ENCODE measurements around the gene HK2. TPM values are rescaled to one million over a fixed set of nuclear protein-coding genes. Genes with fewer than 3 reads are reported as not detected.

The HK2 gene
- total and polyA plus RNA-seq, 2 of the 4 experiments (the other 2 are of a cell fraction): 17.4 to 20.9 TPM

DNA sequence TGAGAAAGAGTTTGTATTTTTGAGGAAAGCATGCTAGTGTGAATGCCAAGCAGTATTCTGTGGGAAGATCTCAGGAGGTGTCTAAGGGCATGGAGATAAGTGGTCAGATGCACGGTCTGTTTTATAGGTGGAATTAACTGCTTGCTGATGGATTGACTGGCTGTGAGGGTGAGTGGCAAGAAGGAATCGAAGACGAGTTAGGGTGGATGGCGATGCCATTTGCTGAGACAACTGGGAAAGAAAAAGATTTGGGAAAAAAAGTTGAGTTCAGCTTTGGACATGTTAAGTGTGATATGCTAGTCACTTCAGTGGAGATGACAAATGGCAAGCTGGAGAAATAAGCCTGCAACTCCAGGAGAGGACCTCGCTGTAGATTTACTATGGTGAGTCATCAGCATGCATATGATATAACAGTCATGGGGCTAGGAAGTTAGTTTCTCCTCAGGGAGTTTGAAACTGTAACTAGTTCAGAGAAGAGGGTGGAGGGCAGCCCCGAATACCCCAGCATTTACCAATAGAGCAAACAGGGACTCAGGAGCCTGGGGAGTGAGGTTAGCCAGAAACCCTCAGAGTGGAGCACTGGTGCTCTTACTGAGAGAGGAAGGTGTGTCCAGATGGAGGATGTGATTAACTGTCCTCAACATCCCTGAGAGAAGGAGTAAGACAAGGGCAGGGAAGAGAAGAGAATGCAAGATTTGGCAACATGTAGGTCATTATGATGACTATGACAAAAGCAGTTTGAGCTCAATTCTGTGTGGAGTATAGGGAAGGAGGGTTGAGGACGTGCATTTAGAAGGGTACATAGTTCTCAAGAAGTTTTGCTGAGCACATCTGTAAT lies 2.0 kb upstream of the HK2 start (continued):
- TF ChIP-seq, protein P1, sequence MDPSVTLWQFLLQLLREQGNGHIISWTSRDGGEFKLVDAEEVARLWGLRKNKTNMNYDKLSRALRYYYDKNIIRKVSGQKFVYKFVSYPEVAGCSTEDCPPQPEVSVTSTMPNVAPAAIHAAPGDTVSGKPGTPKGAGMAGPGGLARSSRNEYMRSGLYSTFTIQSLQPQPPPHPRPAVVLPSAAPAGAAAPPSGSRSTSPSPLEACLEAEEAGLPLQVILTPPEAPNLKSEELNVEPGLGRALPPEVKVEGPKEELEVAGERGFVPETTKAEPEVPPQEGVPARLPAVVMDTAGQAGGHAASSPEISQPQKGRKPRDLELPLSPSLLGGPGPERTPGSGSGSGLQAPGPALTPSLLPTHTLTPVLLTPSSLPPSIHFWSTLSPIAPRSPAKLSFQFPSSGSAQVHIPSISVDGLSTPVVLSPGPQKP (IDR thresholded peaks at IDR 0.05; ENCODE audit: borderline replicate concordance, low read depth, low read length): no peak
- TF ChIP-seq CHD1 (IDR thresholded peaks at IDR 0.05; ENCODE audit: low read depth, low read length): no peak

All from IMR-90 (cell line).